ENCODE data around the gene DMRTC2. TPM values are rescaled to one million over a fixed set of nuclear protein-coding genes. Genes with fewer than 3 reads are reported as not detected.

The DMRTC2 gene
- total and polyA plus RNA-seq, 2 of the 13 experiments (the other 11 are each of a cell fraction or from before 2014, with no cell fraction given), result not detected

DNA sequence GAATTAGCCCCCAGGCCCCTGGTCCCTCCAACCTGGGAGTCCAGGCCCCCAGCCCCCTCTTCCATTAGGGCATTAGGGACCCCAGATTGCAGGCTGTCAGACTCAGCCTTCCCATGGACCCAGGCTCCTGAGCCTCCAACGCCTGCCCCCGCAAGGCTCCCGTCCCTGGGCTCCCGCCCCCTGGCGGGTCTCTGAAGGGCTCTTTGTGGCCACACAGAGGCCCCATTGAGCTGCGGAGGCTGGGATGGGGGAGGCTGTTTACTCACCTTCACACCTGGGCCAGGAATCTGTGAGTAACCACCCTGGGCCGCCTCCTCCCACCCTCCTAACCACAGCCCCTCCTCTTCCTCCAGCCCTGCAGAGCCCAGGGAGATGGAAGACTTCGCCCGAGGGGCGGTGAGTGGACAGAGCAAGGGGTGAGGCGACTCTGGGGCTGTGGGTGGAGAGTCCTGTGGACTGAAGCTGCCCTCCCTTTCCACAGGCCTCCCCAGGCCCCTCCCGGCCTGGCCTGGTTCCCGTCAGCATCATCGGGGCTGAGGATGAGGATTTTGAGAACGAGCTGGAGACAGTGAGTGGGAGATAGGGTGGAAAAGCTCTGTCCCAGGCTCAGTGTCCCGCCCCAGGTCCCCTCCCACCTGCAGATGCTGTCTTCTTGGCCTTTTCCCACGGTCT lies 43.0 kb downstream of the DMRTC2 start (continued):
- TF ChIP-seq, protein P1, sequence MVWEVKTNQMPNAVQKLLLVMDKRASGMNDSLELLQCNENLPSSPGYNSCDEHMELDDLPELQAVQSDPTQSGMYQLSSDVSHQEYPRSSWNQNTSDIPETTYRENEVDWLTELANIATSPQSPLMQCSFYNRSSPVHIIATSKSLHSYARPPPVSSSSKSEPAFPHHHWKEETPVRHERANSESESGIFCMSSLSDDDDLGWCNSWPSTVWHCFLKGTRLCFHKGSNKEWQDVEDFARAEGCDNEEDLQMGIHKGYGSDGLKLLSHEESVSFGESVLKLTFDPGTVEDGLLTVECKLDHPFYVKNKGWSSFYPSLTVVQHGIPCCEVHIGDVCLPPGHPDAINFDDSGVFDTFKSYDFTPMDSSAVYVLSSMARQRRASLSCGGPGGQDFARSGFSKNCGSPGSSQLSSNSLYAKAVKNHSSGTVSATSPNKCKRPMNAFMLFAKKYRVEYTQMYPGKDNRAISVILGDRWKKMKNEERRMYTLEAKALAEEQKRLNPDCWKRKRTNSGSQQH (CRISPR knock-in tag; IDR thresholded peaks at IDR 0.05; ENCODE audit: low read depth), result 0 out of 2 replicates have a peak, but pooled peaks have one; percentile 37
- TF ChIP-seq ZFY (CRISPR knock-in tag; IDR thresholded peaks at IDR 0.05) (no peak; the same call in 1 of the 2 replicates), ELF3 (CRISPR knock-in tag; IDR thresholded peaks at IDR 0.05) (peak; percentile 55; the same call in 1 of the 2 replicates), ZNF451 (CRISPR knock-in tag; IDR thresholded peaks at IDR 0.05) (0 out of 2 replicates have a peak, but pooled peaks have one; percentile 50), RARA (CRISPR knock-in tag; IDR thresholded peaks at IDR 0.05) (peak; percentile 58), FOXO1 (CRISPR knock-in tag; IDR thresholded peaks at IDR 0.05) (peak; percentile 89), HNF4G (IDR thresholded peaks at IDR 0.05; ENCODE audit: borderline replicate concordance, low read depth, low read length) (peak; percentile 36; the same call in 1 of the 2 replicates), HNF4G (CRISPR knock-in tag; IDR thresholded peaks at IDR 0.05; ENCODE audit: borderline replicate concordance, low read depth) (peak; percentile 22; the same call in 1 of the 2 replicates)
- TF ChIP-seq, protein P2, sequence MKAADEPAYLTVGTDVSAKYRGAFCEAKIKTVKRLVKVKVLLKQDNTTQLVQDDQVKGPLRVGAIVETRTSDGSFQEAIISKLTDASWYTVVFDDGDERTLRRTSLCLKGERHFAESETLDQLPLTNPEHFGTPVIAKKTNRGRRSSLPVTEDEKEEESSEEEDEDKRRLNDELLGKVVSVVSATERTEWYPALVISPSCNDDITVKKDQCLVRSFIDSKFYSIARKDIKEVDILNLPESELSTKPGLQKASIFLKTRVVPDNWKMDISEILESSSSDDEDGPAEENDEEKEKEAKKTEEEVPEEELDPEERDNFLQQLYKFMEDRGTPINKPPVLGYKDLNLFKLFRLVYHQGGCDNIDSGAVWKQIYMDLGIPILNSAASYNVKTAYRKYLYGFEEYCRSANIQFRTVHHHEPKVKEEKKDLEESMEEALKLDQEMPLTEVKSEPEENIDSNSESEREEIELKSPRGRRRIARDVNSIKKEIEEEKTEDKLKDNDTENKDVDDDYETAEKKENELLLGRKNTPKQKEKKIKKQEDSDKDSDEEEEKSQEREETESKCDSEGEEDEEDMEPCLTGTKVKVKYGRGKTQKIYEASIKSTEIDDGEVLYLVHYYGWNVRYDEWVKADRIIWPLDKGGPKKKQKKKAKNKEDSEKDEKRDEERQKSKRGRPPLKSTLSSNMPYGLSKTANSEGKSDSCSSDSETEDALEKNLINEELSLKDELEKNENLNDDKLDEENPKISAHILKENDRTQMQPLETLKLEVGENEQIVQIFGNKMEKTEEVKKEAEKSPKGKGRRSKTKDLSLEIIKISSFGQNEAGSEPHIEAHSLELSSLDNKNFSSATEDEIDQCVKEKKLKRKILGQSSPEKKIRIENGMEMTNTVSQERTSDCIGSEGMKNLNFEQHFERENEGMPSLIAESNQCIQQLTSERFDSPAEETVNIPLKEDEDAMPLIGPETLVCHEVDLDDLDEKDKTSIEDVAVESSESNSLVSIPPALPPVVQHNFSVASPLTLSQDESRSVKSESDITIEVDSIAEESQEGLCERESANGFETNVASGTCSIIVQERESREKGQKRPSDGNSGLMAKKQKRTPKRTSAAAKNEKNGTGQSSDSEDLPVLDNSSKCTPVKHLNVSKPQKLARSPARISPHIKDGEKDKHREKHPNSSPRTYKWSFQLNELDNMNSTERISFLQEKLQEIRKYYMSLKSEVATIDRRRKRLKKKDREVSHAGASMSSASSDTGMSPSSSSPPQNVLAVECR (CRISPR knock-in tag; IDR thresholded peaks at IDR 0.05; ENCODE audit: borderline replicate concordance), result peak; percentile 61; the same call in 1 of the 2 replicates
- TF ChIP-seq, protein P3, sequence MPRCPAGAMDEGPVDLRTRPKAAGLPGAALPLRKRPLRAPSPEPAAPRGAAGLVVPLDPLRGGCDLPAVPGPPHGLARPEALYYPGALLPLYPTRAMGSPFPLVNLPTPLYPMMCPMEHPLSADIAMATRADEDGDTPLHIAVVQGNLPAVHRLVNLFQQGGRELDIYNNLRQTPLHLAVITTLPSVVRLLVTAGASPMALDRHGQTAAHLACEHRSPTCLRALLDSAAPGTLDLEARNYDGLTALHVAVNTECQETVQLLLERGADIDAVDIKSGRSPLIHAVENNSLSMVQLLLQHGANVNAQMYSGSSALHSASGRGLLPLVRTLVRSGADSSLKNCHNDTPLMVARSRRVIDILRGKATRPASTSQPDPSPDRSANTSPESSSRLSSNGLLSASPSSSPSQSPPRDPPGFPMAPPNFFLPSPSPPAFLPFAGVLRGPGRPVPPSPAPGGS (CRISPR knock-in tag; IDR thresholded peaks at IDR 0.05), result 0 out of 2 replicates have a peak, but pooled peaks have one; percentile 72
- TF ChIP-seq, protein P4, sequence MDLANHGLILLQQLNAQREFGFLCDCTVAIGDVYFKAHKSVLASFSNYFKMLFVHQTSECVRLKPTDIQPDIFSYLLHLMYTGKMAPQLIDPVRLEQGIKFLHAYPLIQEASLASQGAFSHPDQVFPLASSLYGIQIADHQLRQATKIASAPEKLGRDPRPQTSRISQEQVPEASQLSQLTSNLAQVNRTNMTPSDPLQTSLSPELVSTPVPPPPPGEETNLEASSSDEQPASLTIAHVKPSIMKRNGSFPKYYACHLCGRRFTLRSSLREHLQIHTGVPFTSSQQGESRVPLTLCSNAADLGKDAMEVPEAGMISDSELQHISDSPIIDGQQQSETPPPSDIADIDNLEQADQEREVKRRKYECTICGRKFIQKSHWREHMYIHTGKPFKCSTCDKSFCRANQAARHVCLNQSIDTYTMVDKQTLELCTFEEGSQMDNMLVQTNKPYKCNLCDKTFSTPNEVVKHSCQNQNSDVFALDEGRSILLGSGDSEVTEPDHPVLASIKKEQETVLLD (CRISPR knock-in tag; IDR thresholded peaks at IDR 0.05; ENCODE audit: low read depth), result peak; percentile 51; the same call in 1 of the 2 replicates
- TF ChIP-seq, protein P5, sequence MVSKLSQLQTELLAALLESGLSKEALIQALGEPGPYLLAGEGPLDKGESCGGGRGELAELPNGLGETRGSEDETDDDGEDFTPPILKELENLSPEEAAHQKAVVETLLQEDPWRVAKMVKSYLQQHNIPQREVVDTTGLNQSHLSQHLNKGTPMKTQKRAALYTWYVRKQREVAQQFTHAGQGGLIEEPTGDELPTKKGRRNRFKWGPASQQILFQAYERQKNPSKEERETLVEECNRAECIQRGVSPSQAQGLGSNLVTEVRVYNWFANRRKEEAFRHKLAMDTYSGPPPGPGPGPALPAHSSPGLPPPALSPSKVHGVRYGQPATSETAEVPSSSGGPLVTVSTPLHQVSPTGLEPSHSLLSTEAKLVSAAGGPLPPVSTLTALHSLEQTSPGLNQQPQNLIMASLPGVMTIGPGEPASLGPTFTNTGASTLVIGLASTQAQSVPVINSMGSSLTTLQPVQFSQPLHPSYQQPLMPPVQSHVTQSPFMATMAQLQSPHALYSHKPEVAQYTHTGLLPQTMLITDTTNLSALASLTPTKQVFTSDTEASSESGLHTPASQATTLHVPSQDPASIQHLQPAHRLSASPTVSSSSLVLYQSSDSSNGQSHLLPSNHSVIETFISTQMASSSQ (IDR thresholded peaks at IDR 0.05; ENCODE audit: low read depth), result no peak
- TF ChIP-seq, protein P5 (CRISPR knock-in tag; IDR thresholded peaks at IDR 0.05; ENCODE audit: borderline replicate concordance), result peak; percentile 83; the same call in 1 of the 2 replicates
